HG02798 (cell line): Measurements from ENCODE around the gene C12orf60.

ENCODE experiments used
- ATAC-seq: cut with Tn5 transposase; IDR thresholded peaks from one replicate; pipeline ENCODE4 v1.9.1; 2021; ENCODE audit warnings: mild to moderate bottlenecking; ENCODE audit not compliant: unreplicated experiment, poor library complexity

C12orf60 gene

GRCh38 chr12:14833336-14833735 is 29.9 kb downstream of the C12orf60 start:
- ATAC-seq = no peak

DNA sequence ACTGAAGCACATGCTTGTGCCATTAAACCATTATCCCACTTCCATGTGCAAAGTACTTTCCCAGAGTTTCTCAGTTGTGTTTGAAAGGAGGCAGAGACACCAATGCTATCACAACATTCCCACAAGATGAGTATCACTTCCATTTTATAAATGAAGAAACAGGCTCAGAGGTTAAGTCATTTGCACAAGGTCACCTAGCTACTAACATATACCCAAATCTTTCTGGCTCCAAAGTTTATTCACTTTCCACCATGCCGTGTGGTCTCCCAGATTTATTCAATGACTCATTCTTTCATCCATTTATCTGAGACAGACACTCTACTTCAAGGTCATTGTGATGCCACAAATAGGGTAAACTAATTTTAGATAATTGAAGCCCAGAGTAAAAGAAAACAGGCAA is 30.5 kb downstream of the C12orf60 start:
- no peak for ATAC-seq

- ATAC-seq = no peak
Observed at GRCh38 chr12:14834509-14834908, 31.0 kb downstream of the C12orf60 start.

GRCh38 chr12:14836336-14837210 is 33.1 kb downstream of the C12orf60 start:
- no peak for ATAC-seq

GRCh38 chr12:14839262-14839661 is 35.8 kb downstream of the C12orf60 start:
- ATAC-seq = no peak

DNA sequence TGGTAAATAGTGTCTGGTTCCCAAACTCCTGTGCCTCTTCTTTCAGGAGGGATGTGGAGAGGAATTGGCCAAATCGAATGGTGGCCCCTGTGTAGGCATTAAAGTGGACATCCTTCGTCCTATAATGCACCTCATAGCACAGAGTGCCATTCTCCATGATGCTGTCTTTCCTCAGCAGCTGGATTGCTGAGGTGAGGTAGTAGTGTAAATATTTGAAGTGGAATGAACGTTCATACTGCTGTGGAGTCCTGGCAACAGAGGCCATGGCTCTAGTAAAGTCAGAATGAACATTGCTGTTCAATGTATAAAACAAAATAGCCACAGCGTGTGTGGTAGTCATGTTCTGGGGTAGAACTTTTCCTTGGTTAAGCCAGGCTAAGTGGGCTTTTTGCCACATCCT is 37.1 kb downstream of the C12orf60 start:
- no peak for ATAC-seq

GRCh38 chr12:14841761-14842160 is 38.3 kb downstream of the C12orf60 start:
- no peak for ATAC-seq

GRCh38 chr12:14842315-14842714 is 38.8 kb downstream of the C12orf60 start:
- no peak for ATAC-seq

- ATAC-seq = no peak
Observed at GRCh38 chr12:14843425-14843887, 40.0 kb downstream of the C12orf60 start, which contains the start of gene ART4. TSS of gene ART4 (minus strand) at chr12:14843526. CDS start at chr12:14843113, 413 bp downstream.

DNA sequence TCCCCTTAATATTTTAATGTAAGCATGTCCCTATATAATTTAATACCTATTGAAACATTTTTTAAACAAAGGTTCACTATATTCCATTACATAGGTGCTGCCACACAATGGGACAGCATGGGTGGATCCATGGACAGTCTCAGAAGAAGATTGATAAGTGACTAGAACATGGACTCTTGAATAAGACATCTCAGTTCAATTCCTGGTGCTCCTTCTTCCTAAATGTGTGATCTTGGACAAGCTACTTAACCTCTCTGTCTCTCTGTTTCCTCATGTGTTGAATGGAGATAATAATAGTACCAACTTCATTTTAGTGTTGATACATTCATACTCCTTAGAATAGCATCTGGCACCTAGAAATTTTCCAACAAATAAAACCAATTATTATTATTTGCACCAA is 40.9 kb downstream of the C12orf60 start:
- ATAC-seq = no peak

DNA sequence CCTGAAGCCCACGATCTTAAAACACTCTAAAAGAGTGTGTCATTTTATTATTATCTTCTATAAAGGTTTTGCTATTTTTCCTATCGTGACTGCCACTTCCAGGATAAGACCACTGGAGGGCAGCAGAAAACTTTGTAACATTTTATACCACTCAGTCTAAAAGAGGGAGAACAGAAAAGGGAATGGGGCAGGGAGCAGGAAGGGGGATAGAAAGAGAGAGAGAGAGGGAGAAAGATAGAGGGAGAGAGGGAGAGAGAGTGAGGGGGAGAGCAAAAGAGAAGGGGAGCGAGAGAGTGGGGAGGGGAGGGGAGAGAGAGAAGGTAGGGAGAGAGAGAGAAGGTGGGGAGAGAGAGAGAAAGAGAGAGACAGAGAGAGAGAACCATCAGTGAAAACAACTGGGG is 41.9 kb downstream of the C12orf60 start:
- ATAC-seq = peak; percentile 51

DNA sequence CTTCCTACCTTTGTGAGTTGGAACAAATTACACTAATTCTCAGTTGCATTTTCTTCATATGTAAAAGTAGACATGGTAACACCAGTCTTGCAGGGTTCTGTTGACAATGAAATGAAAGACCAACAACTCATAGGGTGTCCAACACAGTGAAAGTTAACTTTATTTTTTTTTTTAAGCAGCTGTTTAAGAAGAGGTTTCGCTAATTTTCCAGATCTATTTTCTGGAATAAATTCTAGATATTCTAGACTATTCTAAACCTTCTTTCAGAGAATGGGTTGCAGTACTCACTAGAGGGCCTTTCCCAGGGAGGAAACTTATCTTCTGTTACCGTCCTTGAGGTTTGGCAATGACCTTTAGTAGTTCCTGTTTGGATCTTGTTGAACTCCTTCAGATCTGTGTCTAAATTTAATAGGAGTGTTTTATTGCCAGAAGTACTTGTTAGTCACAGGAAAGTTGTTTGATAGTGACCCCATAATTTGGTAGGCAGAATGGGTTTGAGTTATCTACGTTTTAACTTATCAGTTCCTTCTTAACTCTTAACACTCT is 42.6 kb downstream of the C12orf60 start:
- ATAC-seq = no peak

DNA sequence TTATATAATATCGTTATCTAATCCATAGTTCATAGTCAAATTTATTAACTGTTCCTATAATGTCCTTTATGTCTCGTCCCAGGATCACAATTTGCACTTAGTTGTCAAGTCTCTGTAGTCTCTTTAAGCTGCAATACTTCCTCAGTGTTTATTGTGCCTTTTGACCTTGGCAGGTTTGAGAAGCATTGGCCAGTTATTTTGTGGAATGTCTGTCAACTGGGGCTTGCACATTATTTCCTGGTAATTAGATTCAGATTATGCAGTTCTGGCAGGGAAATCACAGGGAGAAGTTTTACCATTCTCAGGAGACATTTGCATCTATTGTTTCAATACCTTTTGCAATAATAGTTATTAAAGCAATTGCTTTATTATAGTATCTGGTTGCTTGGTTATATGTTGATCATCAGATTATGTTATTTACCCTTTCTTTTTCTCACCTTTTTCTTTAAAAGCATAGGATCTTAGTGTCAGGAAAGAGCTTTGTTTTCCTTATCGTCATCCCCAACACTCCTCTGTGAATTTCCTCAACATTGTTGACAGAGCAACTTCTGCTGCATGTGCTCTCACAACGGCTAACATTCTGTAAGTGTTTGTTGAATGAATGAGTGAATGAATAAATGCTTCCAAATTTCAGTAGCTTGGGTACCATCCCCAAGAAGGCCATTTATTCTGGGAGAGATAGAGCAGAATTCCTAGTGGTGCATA is 43.6 kb downstream of the C12orf60 start:
- no peak for ATAC-seq

DNA sequence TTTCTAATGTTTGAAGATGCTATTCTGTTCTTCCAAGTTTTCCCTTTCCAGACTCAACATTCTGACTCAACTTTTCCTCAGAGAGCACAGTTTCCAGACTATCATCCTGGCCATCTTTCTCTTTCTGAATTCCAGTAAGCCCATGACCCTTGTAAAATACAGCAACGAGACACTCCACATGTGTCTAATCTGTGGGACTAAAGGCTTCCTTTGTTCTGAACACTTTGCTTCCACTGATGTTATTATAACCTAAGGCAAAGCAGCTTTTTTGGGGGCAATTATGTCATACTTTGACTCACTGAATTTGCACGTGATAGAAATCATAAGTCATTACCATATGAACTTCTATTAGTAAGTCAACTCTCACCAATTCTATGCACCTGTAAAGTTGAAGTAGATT is 46.2 kb downstream of the C12orf60 start:
- no peak for ATAC-seq

GRCh38 chr12:14850929-14851663 is 47.6 kb downstream of the C12orf60 start:
- ATAC-seq = peak; percentile 86

DNA sequence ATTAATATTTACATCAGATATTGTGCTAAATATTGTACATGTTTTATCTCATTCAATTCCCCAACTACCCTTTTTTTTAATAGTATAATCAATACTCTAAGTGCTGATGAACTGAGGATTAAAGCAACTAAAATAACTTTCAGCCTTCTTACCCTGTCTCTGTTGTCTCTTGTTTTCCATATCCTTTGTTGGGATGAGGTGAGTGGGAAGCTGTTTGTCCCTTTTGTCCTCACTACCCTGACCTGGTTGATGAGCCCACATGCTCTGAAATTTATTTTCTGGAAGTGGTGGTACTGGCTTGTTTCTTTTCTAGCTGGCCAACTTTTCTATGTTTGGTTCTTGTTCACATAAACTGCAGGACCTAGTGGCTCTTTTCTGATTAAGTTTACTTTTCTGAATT is 49.4 kb downstream of the C12orf60 start:
- ATAC-seq = no peak

DNA sequence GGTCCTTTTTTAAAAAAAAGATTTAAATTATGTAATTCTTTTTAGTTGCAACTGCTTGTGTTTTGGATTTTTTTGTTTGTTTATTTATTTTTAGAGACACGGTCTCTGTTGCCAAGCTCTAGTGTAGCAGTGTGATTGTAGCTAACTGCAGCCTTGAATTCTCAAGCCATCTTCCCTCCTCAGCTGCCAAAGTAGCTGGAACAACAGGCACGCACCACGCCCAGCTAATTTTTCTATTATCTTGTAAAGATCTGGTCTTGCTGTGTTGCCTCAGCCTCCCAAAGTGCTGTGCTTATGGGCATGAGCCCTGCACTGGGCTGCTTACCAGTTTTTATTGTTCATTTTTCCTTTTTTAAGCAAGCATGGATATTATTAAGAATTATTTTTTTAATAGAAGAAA is 50.5 kb downstream of the C12orf60 start:
- ATAC-seq = no peak

DNA sequence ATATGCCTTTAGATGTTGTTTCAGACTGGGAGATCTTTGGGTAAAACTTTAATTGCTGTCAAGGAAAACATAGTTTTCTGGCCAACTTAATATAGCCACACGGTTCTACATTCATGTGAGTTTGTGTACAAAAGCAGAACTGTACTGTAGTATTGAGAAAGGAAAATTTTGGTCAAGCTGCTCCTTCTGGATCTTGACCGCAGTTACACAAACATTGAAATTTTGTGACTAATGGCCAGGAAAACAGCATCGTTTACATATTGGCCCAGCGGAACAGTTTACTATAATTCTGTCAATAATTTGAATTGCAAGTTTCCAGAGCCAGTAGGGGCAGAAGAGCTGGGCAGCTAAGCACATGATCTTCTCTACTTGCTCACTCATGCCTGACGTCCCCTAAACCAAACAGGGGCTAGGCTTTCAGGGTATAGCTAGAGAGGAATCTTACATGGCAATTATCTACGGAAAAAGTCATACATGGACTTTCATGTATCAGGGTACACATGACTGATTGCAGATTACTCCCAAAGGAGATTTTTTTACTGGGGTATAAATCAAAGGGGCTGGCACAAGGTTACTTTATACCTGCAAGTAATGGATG is 51.2 kb downstream of the C12orf60 start:
- peak; percentile 56 for ATAC-seq

DNA sequence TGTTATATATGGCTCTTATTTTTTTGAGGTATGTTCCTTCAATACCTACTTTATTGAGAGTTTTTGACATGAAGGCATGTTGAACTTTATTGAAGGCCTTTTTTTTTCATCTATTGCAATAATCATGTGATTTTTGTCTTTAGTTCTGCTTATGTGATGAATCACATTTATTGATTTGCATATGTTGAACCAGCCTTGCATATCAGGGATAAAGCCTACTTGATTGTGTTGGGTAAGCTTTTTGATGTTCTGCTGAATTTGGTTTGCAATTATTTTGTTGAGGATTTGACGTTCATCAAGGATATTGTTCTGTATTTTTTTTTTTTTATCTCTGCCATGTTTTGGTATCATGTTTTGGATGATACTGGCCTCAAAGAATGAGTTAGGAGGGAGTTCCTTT is 55.0 kb downstream of the C12orf60 start:
- ATAC-seq = no peak

- no peak for ATAC-seq
Observed at GRCh38 chr12:14860490-14860889, 57.0 kb downstream of the C12orf60 start.
